NCI-H2196 (cell line): ENCODE data around the gene MUC6.

Experiments used
- DNase-seq: peaks from one replicate; lab custom pipeline; 2025; ENCODE audit not compliant: unreplicated experiment; lab: John Stamatoyannopoulos, UW

Gene MUC6

GRCh38 chr11:1010551-1011319 lies 25.8 kb downstream of the MUC6 start:
- no peak for DNase-seq

GRCh38 chr11:1009991-1010390 lies 26.5 kb downstream of the MUC6 start:
- DNase-seq = no peak

- DNase-seq = no peak
Observed at GRCh38 chr11:1009371-1009770, 27.1 kb downstream of the MUC6 start.

GRCh38 chr11:1008803-1009145 lies 27.7 kb downstream of the MUC6 start:
- no peak for DNase-seq

- DNase-seq = no peak
Observed at GRCh38 chr11:1008001-1008802, 28.3 kb downstream of the MUC6 start.

- DNase-seq = no peak
Observed at GRCh38 chr11:1007279-1007678, 29.2 kb downstream of the MUC6 start.

- DNase-seq = no peak
Observed at GRCh38 chr11:1006762-1007161, 29.8 kb downstream of the MUC6 start.

GRCh38 chr11:1005928-1006327 lies 30.6 kb downstream of the MUC6 start:
- DNase-seq = no peak

- DNase-seq = no peak
Observed at GRCh38 chr11:1003159-1003558, 33.4 kb downstream of the MUC6 start.

GRCh38 chr11:1002406-1002984 lies 34.0 kb downstream of the MUC6 start:
- DNase-seq = no peak

- no peak for DNase-seq
Observed at GRCh38 chr11:1001617-1002405, 34.7 kb downstream of the MUC6 start.

GRCh38 chr11:1000357-1001278 lies 35.9 kb downstream of the MUC6 start:
- DNase-seq = no peak

GRCh38 chr11:999009-999408 lies 37.5 kb downstream of the MUC6 start:
- DNase-seq = no peak

GRCh38 chr11:997907-998306 lies 38.6 kb downstream of the MUC6 start:
- DNase-seq = no peak

GRCh38 chr11:996681-997080 lies 39.8 kb downstream of the MUC6 start:
- no peak for DNase-seq

- DNase-seq = no peak
Observed at GRCh38 chr11:995752-996420, 40.6 kb downstream of the MUC6 start.

- DNase-seq = no peak
Observed at GRCh38 chr11:995044-995751, 41.3 kb downstream of the MUC6 start.

GRCh38 chr11:993632-994167 lies 42.8 kb downstream of the MUC6 start:
- no peak for DNase-seq

GRCh38 chr11:992577-992976 lies 43.9 kb downstream of the MUC6 start:
- no peak for DNase-seq
